ENCODE results near the gene LCLAT1. TPM values are rescaled to one million over a fixed set of nuclear protein-coding genes. Genes with fewer than 3 reads are reported as not detected.

LCLAT1 gene
- total RNA-seq, 4 donors from 2014 or later, result 24.9 to 62.9 (median 36.3) TPM

DNA sequence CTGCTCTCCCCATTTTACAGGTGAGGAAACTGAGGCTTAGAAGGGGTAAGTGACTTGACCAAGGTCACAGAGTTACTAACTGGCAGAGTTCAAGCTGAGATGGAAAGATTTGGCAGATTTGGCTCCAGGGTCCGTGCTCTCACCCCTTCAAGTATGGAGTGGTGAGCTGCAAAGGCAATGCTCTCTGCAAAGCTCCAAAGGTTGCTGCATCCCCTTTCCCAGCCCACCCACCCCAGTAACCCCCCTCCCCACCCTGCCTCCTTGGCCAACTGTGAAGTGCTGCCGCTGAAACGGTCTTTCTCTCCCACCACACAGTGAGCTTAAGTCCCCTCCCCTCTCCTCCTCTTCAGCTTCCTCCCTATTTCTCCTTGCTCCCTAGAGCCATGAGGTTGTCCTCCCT, 207.4 kb downstream of the LCLAT1 start:
- Histone ChIP-seq H3K36me3 (no peaks in the 10 kb centered on the region), H3K4me1 (peaks cover 0 to 2% (median under 1%) of the 10 kb centered on the region in 4 donors), H3K4me3 (no peak overlapping the region), H3K27ac (replicated peaks in 1 of 4) (no peak overlapping the region), H3K9me3 (no peaks in the 10 kb centered on the region), H3K27me3 (no peaks in the 10 kb centered on the region)
- no peak for DNase-seq (ENCODE audit: extremely low spot score)
- TF ChIP-seq POLR2AphosphoS5 (IDR thresholded peaks at IDR 0.05), result no peak
- no peak for TF ChIP-seq CTCF (IDR thresholded peaks at IDR 0.05)
- no peak for TF ChIP-seq POLR2A (IDR thresholded peaks at IDR 0.05; ENCODE audit: low read depth)
- TF ChIP-seq EP300 (IDR thresholded peaks at IDR 0.05), result no peak
- 100% methylated on average over 3 of the region's 3 CpGs for WGBS
- intact Hi-C loops (cut with DNase I), result no loop called here

GRCh38 chr2:30655211-30655610, 208.2 kb downstream of the LCLAT1 start:
- WGBS, result 67% methylated on average over 6 of the region's 6 CpGs
- no peak overlapping the region for H3K4me3 ChIP-seq
- no peak for DNase-seq (ENCODE audit: extremely low spot score)
- TF ChIP-seq EP300 (IDR thresholded peaks at IDR 0.05), result no peak
- no peak for TF ChIP-seq POLR2A (IDR thresholded peaks at IDR 0.05; ENCODE audit: low read depth)
- TF ChIP-seq POLR2AphosphoS5 (IDR thresholded peaks at IDR 0.05), result no peak
- no peak for TF ChIP-seq CTCF (IDR thresholded peaks at IDR 0.05)
- no peak overlapping the region for H3K27ac ChIP-seq (replicated peaks in 1 of 4)
- H3K36me3 ChIP-seq, result no peaks in the 10 kb centered on the region
- H3K4me1 ChIP-seq, result no peaks in the 10 kb centered on the region
- no peaks in the 10 kb centered on the region for H3K27me3 ChIP-seq
- H3K9me3 ChIP-seq, result no peaks in the 10 kb centered on the region
- intact Hi-C loops (cut with DNase I), result no loop called here

GRCh38 chr2:30655660-30656059, 208.6 kb downstream of the LCLAT1 start:
- H3K4me1 ChIP-seq, result no peaks in the 10 kb centered on the region
- intact Hi-C loops (cut with DNase I), result no loop called here
- H3K36me3 ChIP-seq, result no peaks in the 10 kb centered on the region
- H3K9me3 ChIP-seq, result no peaks in the 10 kb centered on the region
- no peaks in the 10 kb centered on the region for H3K27me3 ChIP-seq
- H3K4me3 ChIP-seq, result no peak overlapping the region
- H3K27ac ChIP-seq (replicated peaks in 1 of 4), result no peak overlapping the region
- DNase-seq (ENCODE audit: extremely low spot score), result no peak
- 84% methylated on average over 5 of the region's 5 CpGs for WGBS
- TF ChIP-seq CTCF (IDR thresholded peaks at IDR 0.05) (no peak), EP300 (IDR thresholded peaks at IDR 0.05) (no peak), POLR2A (IDR thresholded peaks at IDR 0.05; ENCODE audit: low read depth) (no peak), POLR2AphosphoS5 (IDR thresholded peaks at IDR 0.05) (no peak)

DNA sequence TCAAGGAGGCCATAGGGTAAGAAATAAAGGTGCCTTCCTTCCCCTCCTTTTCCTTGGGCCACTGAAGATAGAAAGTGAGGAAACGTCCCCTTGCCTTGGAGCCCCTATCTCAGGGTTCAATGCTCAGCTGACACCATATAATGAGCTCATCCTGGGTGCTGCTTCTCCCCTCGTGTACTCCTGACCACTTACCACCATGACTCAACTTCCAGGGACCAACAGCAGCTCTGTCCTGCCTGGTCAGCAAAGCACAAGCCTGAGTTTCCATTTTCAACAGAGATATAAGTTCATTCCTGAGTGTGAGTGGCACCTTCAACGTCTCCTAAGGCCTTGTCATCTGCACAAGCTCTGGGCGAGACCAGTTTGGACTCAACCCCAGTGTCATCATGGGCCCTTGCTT, 209.0 kb downstream of the LCLAT1 start:
- intact Hi-C loops (cut with DNase I), result no loop called here

More for the DNA sequence above, 209.0 kb downstream of the LCLAT1 start:
- DNase-seq (ENCODE audit: extremely low spot score), result no peak
- 79% methylated on average over 4 of the region's 4 CpGs for WGBS
- no peak for TF ChIP-seq POLR2AphosphoS5 (IDR thresholded peaks at IDR 0.05)
- TF ChIP-seq POLR2A (IDR thresholded peaks at IDR 0.05; ENCODE audit: low read depth), result no peak
- no peak for TF ChIP-seq EP300 (IDR thresholded peaks at IDR 0.05)
- TF ChIP-seq CTCF (IDR thresholded peaks at IDR 0.05), result no peak
- H3K27ac ChIP-seq (replicated peaks in 1 of 4), result no peak overlapping the region
- no peaks in the 10 kb centered on the region for H3K36me3 ChIP-seq
- no peaks in the 10 kb centered on the region for H3K4me1 ChIP-seq
- no peaks in the 10 kb centered on the region for H3K27me3 ChIP-seq
- no peak overlapping the region for H3K4me3 ChIP-seq
- no peaks in the 10 kb centered on the region for H3K9me3 ChIP-seq
